Stimulated activated CD8-positive, alpha-beta memory T cell treated with anti-CD3 and anti-CD28 coated beads, Interleukin-15, amount 100 ng/mL, for 24 hours (primary cell): ENCODE measurements around the gene KAT6B.

Experiments
- DNase-seq: peaks from one replicate; pipeline ENCODE4 v3.0.0-alpha.2; 2020; ENCODE audit warnings: low read depth

The KAT6B gene

GRCh38 chr10:74824184-74824899 is 2.1 kb upstream of the KAT6B start:
- peak; percentile 5 for DNase-seq

GRCh38 chr10:74824900-74825370 is 1.5 kb upstream of the KAT6B start:
- no peak for DNase-seq

GRCh38 chr10:74825371-74826141 is 844 bp upstream of the KAT6B start:
- DNase-seq = no peak

- DNase-seq = no peak
Measured at GRCh38 chr10:74827045-74827441, 643 bp downstream of the KAT6B start.

GRCh38 chr10:74827694-74828093 is 1.3 kb downstream of the KAT6B start:
- DNase-seq = no peak

GRCh38 chr10:74828946-74829345 is 2.5 kb downstream of the KAT6B start:
- no peak for DNase-seq

GRCh38 chr10:74831518-74832120 is 5.2 kb downstream of the KAT6B start:
- DNase-seq = no peak

GRCh38 chr10:74835963-74836362 is 9.6 kb downstream of the KAT6B start:
- DNase-seq = no peak

- DNase-seq = no peak
Measured at GRCh38 chr10:74836877-74837276, 10.5 kb downstream of the KAT6B start.

GRCh38 chr10:74837743-74838142 is 11.3 kb downstream of the KAT6B start:
- DNase-seq = no peak

- DNase-seq = no peak
Measured at GRCh38 chr10:74839708-74840107, 13.3 kb downstream of the KAT6B start.

GRCh38 chr10:74841265-74841973 is 15.0 kb downstream of the KAT6B start:
- no peak for DNase-seq

GRCh38 chr10:74842301-74842954 is 16.0 kb downstream of the KAT6B start:
- DNase-seq = no peak

- no peak for DNase-seq
Measured at GRCh38 chr10:74846958-74847357, 20.6 kb downstream of the KAT6B start.

GRCh38 chr10:74851831-74852230 is 25.4 kb downstream of the KAT6B start:
- DNase-seq = no peak

GRCh38 chr10:74852381-74852780 is 26.0 kb downstream of the KAT6B start:
- no peak for DNase-seq

GRCh38 chr10:74854610-74855009 is 28.2 kb downstream of the KAT6B start:
- no peak for DNase-seq

- no peak for DNase-seq
Measured at GRCh38 chr10:74855027-74855426, 28.6 kb downstream of the KAT6B start.

GRCh38 chr10:74855439-74855838 is 29.0 kb downstream of the KAT6B start:
- no peak for DNase-seq

GRCh38 chr10:74856940-74857339 is 30.5 kb downstream of the KAT6B start:
- DNase-seq = no peak

- no peak for DNase-seq
Measured at GRCh38 chr10:74857586-74857985, 31.2 kb downstream of the KAT6B start.

GRCh38 chr10:74859546-74859945 is 33.1 kb downstream of the KAT6B start:
- DNase-seq = no peak
